WERI-Rb-1 (cell line): ENCODE measurements around the gene ZNF100.
"Not testable (repeated sequence)": the region's sequence is repeated elsewhere in the genome, so short reads cannot be mapped to it uniquely, and the experiment has no call there.

ENCODE experiments used
- DNase-seq: peaks from one replicate; pipeline ENCODE4 v3.0.0-alpha.2; 2020
- H3K27ac ChIP-seq: fragments of 250-450 bp; sonication (Bioruptor Pico); 2 replicates; pipeline ENCODE4 v1.5.1; 2020; ENCODE audit warnings: mild to moderate bottlenecking, moderate library complexity
- H3K27me3 ChIP-seq: fragments of 250-450 bp; sonication (Bioruptor Pico); 2 replicates; pipeline ENCODE4 v1.5.1; 2021; ENCODE audit warnings: mild to moderate bottlenecking, low read depth, moderate library complexity; ENCODE audit not compliant: insufficient read depth, severe bottlenecking
- H3K36me3 ChIP-seq: fragments of 250-450 bp; sonication (Bioruptor Pico); 2 replicates; pipeline ENCODE4 v1.5.1; 2020; ENCODE audit warnings: mild to moderate bottlenecking, moderate library complexity
- H3K4me3 ChIP-seq: 2 replicates; pipeline ENCODE4 v1.5.1; 2011; ENCODE audit warnings: low read depth, mild to moderate bottlenecking, control low read depth, low read length
- H3K9me3 ChIP-seq: fragments of 250-450 bp; sonication (Bioruptor Pico); 2 replicates; pipeline ENCODE4 v1.5.1; 2021; ENCODE audit warnings: mild to moderate bottlenecking, moderate library complexity; ENCODE audit not compliant: severe bottlenecking
- TF ChIP-seq, protein P1 (sequence below): IDR thresholded peaks from 2 replicates; pipeline ENCODE4 v1.5.1; 2011; ENCODE audit warnings: low read depth, mild to moderate bottlenecking, control low read depth, inconsistent platforms, low read length

Gene ZNF100

GRCh38 chr19:21674454-21674853 is 92.9 kb downstream of the ZNF100 start:
- no peaks in the 10 kb centered on the region for H3K27me3 ChIP-seq
- TF ChIP-seq, protein P1, sequence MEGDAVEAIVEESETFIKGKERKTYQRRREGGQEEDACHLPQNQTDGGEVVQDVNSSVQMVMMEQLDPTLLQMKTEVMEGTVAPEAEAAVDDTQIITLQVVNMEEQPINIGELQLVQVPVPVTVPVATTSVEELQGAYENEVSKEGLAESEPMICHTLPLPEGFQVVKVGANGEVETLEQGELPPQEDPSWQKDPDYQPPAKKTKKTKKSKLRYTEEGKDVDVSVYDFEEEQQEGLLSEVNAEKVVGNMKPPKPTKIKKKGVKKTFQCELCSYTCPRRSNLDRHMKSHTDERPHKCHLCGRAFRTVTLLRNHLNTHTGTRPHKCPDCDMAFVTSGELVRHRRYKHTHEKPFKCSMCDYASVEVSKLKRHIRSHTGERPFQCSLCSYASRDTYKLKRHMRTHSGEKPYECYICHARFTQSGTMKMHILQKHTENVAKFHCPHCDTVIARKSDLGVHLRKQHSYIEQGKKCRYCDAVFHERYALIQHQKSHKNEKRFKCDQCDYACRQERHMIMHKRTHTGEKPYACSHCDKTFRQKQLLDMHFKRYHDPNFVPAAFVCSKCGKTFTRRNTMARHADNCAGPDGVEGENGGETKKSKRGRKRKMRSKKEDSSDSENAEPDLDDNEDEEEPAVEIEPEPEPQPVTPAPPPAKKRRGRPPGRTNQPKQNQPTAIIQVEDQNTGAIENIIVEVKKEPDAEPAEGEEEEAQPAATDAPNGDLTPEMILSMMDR, result no peak
- no peaks in the 10 kb centered on the region for H3K36me3 ChIP-seq
- no peak overlapping the region for H3K27ac ChIP-seq
- H3K9me3 ChIP-seq, result no peaks in the 10 kb centered on the region
- no peak overlapping the region for H3K4me3 ChIP-seq
- no peak for DNase-seq

DNA sequence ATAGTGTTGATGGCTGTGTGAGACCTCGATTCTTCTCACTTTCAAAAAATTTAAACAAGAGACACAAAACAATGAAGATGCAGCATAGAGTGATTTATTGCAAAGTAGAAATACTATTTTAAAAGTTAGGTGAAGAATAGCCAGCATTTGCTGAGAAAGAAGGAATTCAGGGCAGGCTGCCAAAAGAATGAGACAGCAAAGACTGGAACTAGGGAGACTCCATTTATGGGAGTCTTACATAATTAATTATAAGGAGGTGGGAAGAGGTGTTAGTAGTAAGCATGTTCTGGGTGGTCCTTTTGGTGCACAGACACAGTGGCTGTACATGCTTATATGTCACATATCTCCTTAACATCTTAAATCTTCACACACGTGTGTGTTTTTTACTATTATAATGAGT is 93.9 kb downstream of the ZNF100 start:
- not testable (repeated sequence) for H3K9me3 ChIP-seq, H3K27me3 ChIP-seq, H3K4me3 ChIP-seq, DNase-seq, H3K36me3 ChIP-seq, H3K27ac ChIP-seq
